Ectodermal cell (in vitro differentiated cells): ENCODE measurements around the gene PIK3IP1.

ENCODE experiments used
- H3K27ac ChIP-seq: 2 replicates; pipeline ENCODE4 v1.7.0; 2013; ENCODE audit warnings: mild to moderate bottlenecking, low read depth, low read length; ENCODE audit not compliant: insufficient read depth, poor library complexity, severe bottlenecking
- H3K27me3 ChIP-seq: 2 replicates; pipeline ENCODE4 v1.7.0; 2013; ENCODE audit warnings: mild to moderate bottlenecking, low read length; ENCODE audit not compliant: insufficient read depth, control insufficient read depth, poor library complexity, severe bottlenecking
- H3K36me3 ChIP-seq: one replicate; pipeline ENCODE4 v1.7.0; 2013; ENCODE audit warnings: low read length; ENCODE audit not compliant: control insufficient read depth, insufficient read depth
- H3K4me1 ChIP-seq: one replicate; pipeline ENCODE4 v1.7.0; 2013; ENCODE audit warnings: low read length; ENCODE audit not compliant: control insufficient read depth, insufficient read depth
- H3K4me3 ChIP-seq: 2 replicates; pipeline ENCODE4 v1.7.0; 2013; ENCODE audit warnings: low read depth, low read length, control low read depth; ENCODE audit not compliant: insufficient read depth
- H3K9me3 ChIP-seq: 2 replicates; pipeline ENCODE4 v1.7.0; 2013; ENCODE audit warnings: mild to moderate bottlenecking, low read length, moderate library complexity; ENCODE audit not compliant: control insufficient read depth
- WGBS, 2 experiments: methylation state at CpG; one replicate each; pipeline ENCODE4 v1.1.7; 2013; ENCODE audit warnings: missing lambda C conversion rate in 2 of 2; 5-methylcytosine and 5-hydroxymethylcytosine counted together

PIK3IP1 gene

DNA sequence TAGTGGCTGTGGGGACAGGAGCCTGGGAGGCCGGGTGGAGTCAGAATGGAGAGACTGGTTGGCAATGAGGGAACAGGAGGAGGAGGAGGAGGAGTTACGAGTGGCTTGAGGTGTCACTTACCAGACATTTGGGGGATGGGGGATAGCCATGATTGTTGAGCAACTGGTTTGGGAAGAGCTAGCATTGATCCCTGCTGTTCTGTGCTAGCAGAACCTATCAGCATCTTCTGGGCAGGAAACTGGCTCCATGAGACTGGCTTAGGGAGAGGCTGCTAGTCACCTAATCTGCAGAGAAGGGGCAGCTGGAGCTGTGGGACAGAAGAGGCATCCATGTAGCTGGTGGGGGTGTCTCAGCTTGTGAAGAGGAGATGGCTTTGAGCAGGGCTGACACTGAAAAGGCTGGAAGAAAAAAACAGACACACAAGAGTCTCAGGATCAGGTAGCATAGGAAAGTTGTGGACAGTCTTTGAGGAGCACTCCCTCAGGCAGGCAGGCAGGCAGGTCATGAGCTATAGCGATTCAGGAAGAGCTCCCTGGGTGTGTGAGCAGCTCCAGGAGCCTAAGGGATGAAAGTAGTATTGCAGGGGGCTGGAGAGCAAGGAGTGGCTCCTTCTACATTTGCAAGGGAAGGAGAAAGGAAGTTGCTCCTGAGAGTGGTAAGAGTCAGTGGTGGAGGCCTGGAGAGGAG is 22.3 kb downstream of the PIK3IP1 start:
- Histone ChIP-seq H3K27ac (no peak overlapping the region), H3K27me3 (no peaks in the 10 kb centered on the region), H3K36me3 (peaks cover 12% of the 10 kb centered on the region)

DNA sequence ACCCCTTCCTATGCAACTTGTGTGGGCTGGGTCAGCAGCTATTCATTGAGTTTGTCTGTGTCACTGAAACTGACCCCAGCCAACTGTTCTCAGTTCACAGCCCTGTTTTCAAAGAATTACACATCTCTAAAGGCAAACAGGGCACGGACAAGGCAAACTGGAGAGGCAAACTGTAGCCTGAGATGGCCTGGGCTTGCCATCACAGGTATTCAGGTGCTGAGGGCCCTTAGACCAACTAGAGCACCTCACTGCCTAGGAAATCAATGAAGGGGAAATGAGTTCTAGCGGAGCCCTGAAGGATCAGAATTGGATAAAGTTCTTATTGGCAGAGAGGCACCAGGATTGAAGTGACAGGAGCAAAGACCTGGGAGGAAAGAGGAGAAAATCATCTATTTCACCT is 24.0 kb downstream of the PIK3IP1 start:
- Histone ChIP-seq H3K27me3 (no peaks in the 10 kb centered on the region), H3K4me1 (no peaks in the 10 kb centered on the region), H3K27ac (no peak overlapping the region), H3K9me3 (no peaks in the 10 kb centered on the region), H3K4me3 (no peak overlapping the region), H3K36me3 (peaks cover 4% of the 10 kb centered on the region)
- WGBS, 2 experiments = 86 to 88% methylated on average over 2 of the region's 2 CpGs

More for the DNA sequence above, 22.3 kb downstream of the PIK3IP1 start:
- no peaks in the 10 kb centered on the region for H3K9me3 ChIP-seq
- H3K4me1 ChIP-seq = no peaks in the 10 kb centered on the region
- WGBS, 2 experiments = 68 to 69% methylated on average over 3 of the region's 3 CpGs
- no peak overlapping the region for H3K4me3 ChIP-seq

DNA sequence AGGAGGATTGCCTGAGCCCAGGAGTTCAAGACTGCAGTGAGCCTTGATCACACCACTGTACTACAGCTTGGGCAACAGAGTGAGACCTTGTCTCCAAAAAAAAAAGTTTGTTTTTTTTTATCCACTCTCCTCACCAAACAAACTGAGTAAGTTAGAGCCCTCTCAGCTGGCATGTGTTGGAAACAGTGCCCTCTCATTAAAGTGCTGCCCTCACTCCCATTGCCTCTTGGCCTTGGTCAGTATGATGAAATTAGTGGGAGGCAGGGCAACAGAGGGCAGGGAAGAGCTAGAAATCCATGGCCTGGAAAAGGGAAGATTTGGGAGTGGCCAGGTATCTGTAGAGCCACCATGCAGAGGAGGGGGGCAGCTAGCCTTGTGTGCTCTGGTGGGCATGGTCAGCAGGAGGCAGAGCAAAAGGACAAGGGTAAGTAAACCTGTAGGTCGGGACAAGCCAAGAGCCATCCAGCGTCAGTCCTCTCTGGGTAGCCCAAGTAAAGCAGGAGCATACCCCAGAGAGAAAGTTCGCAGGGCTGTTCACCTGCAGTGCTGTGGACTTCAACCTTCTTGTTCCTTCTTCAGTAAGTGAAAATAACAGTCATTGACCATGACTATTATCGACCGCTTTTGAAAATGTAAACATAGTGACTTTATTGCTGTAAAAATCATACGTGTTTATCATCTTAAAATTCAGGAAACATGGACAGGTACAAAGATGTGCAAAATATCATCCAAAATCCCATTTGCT is 28.2 kb downstream of the PIK3IP1 start:
- Histone ChIP-seq H3K27me3 (no peaks in the 10 kb centered on the region), H3K27ac (no peak overlapping the region), H3K4me1 (no peaks in the 10 kb centered on the region), H3K4me3 (no peak overlapping the region), H3K9me3 (no peaks in the 10 kb centered on the region), H3K36me3 (peaks cover 16% of the 10 kb centered on the region)
- 92 to 98% methylated on average over 6 of the region's 6 CpGs for WGBS, 2 experiments

DNA sequence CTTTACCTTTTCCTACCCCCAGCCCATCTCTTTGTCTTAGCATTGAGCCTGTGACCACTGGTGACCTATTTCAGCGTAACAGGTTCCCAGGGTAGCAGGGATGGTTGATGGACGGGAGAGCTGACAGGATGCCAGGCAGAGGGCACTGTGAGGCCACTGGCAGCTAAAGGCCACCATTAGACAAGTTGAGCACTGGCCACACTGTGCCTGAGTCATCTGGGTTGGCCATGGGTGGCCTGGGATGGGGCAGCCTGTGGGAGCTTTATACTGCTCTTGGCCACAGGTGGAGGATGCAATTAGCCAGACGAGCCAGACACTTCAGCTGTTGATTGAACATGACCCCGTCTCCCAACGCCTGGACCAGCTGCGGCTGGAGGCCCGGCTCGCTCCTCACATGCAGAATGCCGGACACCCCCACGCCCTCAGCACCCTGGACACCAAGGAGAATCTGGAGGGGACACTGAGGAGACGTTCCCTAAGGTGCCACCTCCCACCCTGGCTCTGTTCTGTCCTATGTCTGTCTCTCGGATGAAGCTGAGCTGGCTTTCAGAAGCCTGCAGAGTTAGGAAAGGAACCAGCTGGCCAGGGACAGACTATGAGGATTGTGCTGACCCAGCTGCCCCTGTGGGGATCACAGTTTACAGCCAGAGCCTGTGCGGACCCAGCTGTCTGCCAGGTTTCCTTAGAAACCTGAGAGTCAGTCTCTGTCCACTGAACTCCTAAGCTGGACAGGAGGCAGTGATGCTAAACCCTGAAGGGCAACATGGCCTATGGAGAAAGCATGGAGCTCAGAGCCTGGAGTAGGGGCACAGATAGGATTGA is 29.8 kb downstream of the PIK3IP1 start:
- peaks cover 19% of the 10 kb centered on the region for H3K36me3 ChIP-seq
- no peak overlapping the region for H3K27ac ChIP-seq
- no peaks in the 10 kb centered on the region for H3K27me3 ChIP-seq
- no peak overlapping the region for H3K4me3 ChIP-seq
- no peaks in the 10 kb centered on the region for H3K9me3 ChIP-seq
- 94 to 96% methylated on average over 13 of the region's 13 CpGs for WGBS, 2 experiments
- H3K4me1 ChIP-seq = no peaks in the 10 kb centered on the region

DNA sequence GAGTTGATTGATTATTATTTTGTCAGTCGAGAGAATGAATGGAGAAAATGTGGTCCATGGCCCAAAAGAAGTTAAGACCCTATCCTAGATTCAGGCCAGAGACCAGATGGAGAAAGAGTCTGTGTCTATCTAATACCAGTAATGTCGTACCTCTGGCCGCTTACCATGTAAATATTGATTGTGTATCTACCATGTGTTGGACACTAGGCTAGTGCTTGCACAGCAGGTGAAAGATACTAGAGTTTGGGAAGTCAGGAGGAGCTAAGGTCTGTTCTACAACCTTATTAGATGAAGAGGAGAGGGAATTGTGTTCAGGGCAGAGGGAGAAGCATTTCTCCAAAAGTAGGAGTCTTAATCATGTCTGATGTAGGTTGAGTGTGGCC is 31.8 kb downstream of the PIK3IP1 start:
- H3K4me1 ChIP-seq = no peaks in the 10 kb centered on the region
- H3K27ac ChIP-seq = no peak overlapping the region
- no peaks in the 10 kb centered on the region for H3K9me3 ChIP-seq
- no peaks in the 10 kb centered on the region for H3K27me3 ChIP-seq
- no peak overlapping the region for H3K4me3 ChIP-seq
- WGBS, 2 experiments = 97 to 100% methylated on average over 3 of the region's 3 CpGs
- peaks cover 19% of the 10 kb centered on the region for H3K36me3 ChIP-seq

DNA sequence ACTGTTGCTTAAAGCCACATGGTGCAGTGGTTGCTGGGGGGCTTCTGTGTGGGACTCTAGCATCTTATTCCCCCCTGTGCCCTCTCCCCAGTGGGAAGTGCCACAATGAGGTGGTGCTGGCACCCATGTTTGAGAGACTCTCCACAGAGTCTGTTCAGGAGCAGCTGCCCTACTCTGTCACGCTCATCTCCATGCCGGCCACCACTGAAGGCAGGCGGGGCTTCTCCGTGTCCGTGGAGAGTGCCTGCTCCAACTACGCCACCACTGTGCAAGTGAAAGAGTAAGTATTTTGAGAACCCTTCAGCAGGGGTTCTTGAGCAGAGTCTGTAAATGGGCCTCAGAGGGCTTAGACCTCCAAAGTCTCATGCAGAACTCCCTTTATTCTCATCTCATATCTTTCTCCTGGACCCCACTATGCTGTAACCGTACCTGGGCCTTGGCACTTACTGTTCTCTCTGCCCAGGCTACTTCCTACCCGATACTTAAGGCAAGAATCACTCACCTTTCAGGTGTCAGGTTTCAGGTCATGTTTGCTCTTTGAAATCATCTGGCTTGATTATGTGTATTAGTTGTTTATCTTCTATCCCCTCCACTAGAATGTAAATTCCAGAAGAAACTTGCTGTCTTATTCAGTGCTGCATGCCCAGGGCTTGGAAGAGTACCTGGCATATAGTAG is 32.4 kb downstream of the PIK3IP1 start:
- no peaks in the 10 kb centered on the region for H3K4me1 ChIP-seq
- 95 to 96% methylated on average over 8 of the region's 8 CpGs for WGBS, 2 experiments
- H3K36me3 ChIP-seq = peaks cover 19% of the 10 kb centered on the region
- H3K27ac ChIP-seq = no peak overlapping the region
- H3K27me3 ChIP-seq = no peaks in the 10 kb centered on the region
- H3K4me3 ChIP-seq = no peak overlapping the region
- no peaks in the 10 kb centered on the region for H3K9me3 ChIP-seq

DNA sequence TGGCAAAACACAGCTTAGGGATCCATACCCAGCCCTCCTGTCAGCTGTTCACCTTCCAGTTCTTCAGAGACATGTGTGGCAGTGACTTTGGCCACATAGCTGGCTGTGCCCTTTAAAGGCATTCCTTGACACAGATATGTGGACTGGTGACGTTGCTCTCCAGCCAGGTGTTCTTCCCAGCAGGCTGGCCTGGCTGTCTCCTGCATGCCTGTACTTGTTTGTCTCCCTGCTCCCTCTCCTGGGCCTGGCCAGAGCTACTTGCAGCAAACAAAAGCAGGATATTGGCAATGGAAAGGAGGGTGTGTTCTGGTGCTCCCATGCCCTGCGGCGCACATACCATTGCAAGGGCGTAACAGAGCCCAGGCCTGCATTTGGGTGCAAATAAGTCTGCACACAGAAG is 38.3 kb downstream of the PIK3IP1 start:
- Histone ChIP-seq H3K36me3 (peaks cover 3% of the 10 kb centered on the region), H3K27me3 (no peaks in the 10 kb centered on the region), H3K9me3 (no peaks in the 10 kb centered on the region), H3K4me3 (no peak overlapping the region), H3K27ac (no peak overlapping the region), H3K4me1 (peaks cover 3% of the 10 kb centered on the region)
- WGBS, 2 experiments = 90 to 92% methylated on average over 4 of the region's 4 CpGs

DNA sequence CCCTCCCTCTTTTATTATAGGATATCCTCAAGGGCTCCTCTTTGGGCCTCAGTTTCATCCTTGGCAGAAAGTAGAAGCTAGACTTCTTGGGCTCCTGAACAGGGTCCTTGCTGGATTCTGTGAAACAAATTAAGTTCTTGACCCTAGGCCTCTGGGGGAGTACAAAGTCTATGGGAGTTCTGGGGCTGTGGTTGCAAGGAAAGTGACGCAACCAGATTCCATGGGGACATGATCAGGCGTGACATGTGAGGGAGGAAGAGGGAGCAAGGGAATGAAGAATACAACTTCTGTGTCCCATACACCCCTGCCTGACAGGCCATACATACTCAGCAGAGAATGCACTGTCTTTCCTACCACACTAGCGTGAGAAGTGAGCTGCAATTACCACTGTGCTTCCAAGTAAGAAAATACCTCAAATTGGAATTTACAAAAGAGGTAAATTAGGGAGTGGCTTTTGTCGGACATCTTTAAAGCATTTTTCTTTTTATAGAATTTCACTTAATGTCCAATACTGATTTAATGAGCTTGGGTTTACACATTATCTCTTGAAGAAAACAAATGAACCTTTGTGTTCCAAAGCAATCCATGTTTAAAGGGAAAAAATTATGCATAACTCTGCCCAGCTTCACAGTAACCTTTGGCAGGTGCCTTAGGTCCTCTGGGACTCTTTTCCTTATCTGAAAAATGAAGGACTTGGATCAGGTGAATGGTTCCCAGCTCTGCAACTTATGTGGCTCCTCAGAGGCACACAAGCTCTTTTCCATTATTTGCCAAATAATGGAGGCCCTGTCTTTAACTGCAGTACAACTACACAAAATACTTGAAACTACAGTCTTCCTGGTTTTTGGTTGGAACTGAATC is 41.3 kb downstream of the PIK3IP1 start:
- no peak overlapping the region for H3K27ac ChIP-seq
- WGBS, 2 experiments = 87% methylated on average over 3 to 4 of the region's 4 CpGs
- no peaks in the 10 kb centered on the region for H3K27me3 ChIP-seq
- peaks cover 21% of the 10 kb centered on the region for H3K4me1 ChIP-seq
- no peaks in the 10 kb centered on the region for H3K9me3 ChIP-seq
- no peaks in the 10 kb centered on the region for H3K36me3 ChIP-seq
- no peak overlapping the region for H3K4me3 ChIP-seq
